A549 (cell line): Measurements from ENCODE around the gene MPHOSPH9.

Experiments used
- BHLHE40 ChIP-seq: IDR thresholded peaks from 2 replicates; pipeline ENCODE4 v1.6.1; 2012; ENCODE audit warnings: low read depth, low read length, inconsistent platforms
- CTCF ChIP-seq: fragments of >200 bp; sonication (Bioruptor Twin); formaldehyde crosslinking; IDR thresholded peaks from 3 replicates; pipeline ENCODE4 v1.5.1; 2016
- EP300 ChIP-seq, 2 experiments: fragments of >200 bp; sonication (Bioruptor Twin); formaldehyde crosslinking; IDR thresholded peaks; 2 replicates in 1 of 2; 3 replicates in 1 of 2; pipeline ENCODE4 v1.6.1; 2016 to 2017
- MAFK ChIP-seq: fragments of 450-650 bp; IDR thresholded peaks from 2 replicates; pipeline ENCODE4 v1.6.1; 2014; ENCODE audit not compliant: partially characterized antibody
- PBX3 ChIP-seq: IDR thresholded peaks from 2 replicates; pipeline ENCODE4 v1.6.1; 2012
- PHF8 ChIP-seq: fragments of 200-600 bp; sonication (generic); IDR thresholded peaks from 2 replicates; pipeline ENCODE4 v1.6.1; 2016; ENCODE audit warnings: low read depth, mild to moderate bottlenecking, antibody characterized with exemption, moderate library complexity, borderline replicate concordance
- POLR2A ChIP-seq: IDR thresholded peaks from 2 replicates; pipeline ENCODE4 v1.6.1; 2012; ENCODE audit warnings: mild to moderate bottlenecking, low read length
- REST ChIP-seq: fragments of 200-600 bp; sonication (generic); IDR thresholded peaks from 2 replicates; pipeline ENCODE4 v1.6.1; 2016; ENCODE audit warnings: antibody characterized with exemption, mild to moderate bottlenecking, moderate library complexity
- RFX5 ChIP-seq: fragments of 450-650 bp; IDR thresholded peaks from 2 replicates; pipeline ENCODE4 v1.7.1; 2014; ENCODE audit warnings: antibody characterized with exemption, mild to moderate bottlenecking, moderate library complexity
- USF2 ChIP-seq: fragments of 450-650 bp; IDR thresholded peaks from 2 replicates; pipeline ENCODE4 v1.6.1; 2014; ENCODE audit warnings: antibody characterized with exemption
- ZFP36 ChIP-seq: fragments of 450-650 bp; IDR thresholded peaks from 2 replicates; pipeline ENCODE4 v1.6.1; 2014; ENCODE audit warnings: borderline replicate concordance; ENCODE audit not compliant: partially characterized antibody

GRCh38 chr12:123148223-123148622 is 84.7 kb downstream of the MPHOSPH9 start:
- no peak for TF ChIP-seq CTCF
- no peak for TF ChIP-seq ZFP36
- TF ChIP-seq PHF8, result no peak
- TF ChIP-seq MAFK, result no peak
- TF ChIP-seq USF2, result no peak
- TF ChIP-seq POLR2A, result no peak
- no peak for TF ChIP-seq RFX5
- TF ChIP-seq REST, result no peak
- no peak for TF ChIP-seq EP300 (IDR thresholded peaks at IDR 0.05)
- no peak for TF ChIP-seq PBX3
- TF ChIP-seq BHLHE40, result no peak
